ENCODE data around the gene KTI12.
"Not testable (repeated sequence)": the region's sequence is repeated elsewhere in the genome, so short reads cannot be mapped to it uniquely, and the experiment has no call there.

KTI12 gene

DNA sequence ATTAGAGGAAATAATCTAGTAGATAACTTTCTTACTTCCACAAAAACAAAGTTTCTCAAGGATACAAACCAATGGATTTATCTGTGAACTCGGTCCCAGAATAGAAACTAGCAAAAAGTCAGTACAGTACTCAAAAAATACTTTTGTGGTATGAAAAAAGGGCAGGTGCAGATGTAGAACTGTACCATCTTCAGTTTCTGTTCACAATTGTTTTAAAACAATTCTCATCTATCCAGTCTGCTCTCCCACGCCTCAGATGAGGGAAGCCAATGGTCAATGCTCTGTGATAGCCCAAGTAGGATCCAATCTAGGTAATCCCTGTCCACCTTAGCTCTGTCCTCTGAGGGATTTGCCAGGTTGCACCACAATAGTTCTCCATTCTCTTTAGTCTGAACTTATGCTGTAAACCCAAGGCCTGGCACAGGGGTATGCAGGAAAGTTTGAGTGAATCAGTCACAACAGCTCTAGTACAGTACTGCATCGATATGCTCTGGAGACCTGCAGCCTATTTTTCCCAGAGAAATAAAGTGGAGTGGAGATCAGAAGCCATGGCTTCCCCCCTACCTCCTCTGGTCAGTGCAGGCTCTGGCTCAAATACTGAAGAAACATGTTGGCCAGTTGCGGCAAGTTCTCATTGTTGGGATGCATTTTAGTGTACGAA lies 1.4 kb downstream of the KTI12 start:
- peak overlapping the region; percentile 88 for H3K4me3 ChIP-seq (ENCODE audit: low read depth, low read length)
- no peaks in the 10 kb centered on the region for H3K4me1 ChIP-seq (ENCODE audit: control insufficient read depth, insufficient read depth, low read length)
- peak overlapping the region; percentile 58; the same call in 1 of the 2 replicates for H3K27ac ChIP-seq (ENCODE audit: extremely low read depth, low read depth, low read length)
- peak; percentile 85 for TF ChIP-seq ZBTB17 (tag by site-specific recombination; IDR thresholded peaks at IDR 0.05)
- no peak for TF ChIP-seq ZNF776 (tag by site-specific recombination; IDR thresholded peaks at IDR 0.05; ENCODE audit: borderline replicate concordance)
- TF ChIP-seq ZNF10 (tag by site-specific recombination; IDR thresholded peaks at IDR 0.05), result no peak
- CTCF ChIA-PET, result no interaction called here
- H3K9me3 ChIP-seq (ENCODE audit: control insufficient read depth, insufficient read depth, low read depth, low read length), result no peaks in the 10 kb centered on the region
- H3K36me3 ChIP-seq (ENCODE audit: control insufficient read depth in 2 of 2, insufficient read depth in 1 of 2, low read length in 2 of 2), result peaks cover 0 to 20% of the 10 kb centered on the region in 2 experiments; a peak in 2 of 3 replicates
- POLR2A ChIA-PET, result interaction anchor here (3.3 kb wide), 1 partner anchor 23 kb away, joined by 30 read pairs; the partner anchor contains the start of genes BTF3L4 and TXNDC12

DNA sequence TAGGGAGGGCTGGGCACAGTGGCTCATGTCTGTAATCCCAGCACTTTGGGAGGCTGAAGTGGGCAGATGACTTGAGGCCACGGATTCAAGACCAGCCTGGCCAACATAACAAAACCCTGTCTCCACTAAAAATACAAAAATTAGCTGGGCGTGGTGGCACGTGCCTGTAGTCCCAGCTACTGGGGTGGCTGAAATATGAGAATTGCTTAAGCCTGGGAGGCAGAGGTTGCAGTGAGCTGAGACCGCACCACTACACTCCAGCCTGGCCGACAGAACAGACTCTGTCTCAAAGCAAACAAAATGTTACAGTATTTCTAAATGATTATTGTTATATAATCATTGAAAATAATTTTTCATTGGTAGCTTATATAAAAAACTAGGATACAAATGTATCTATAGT lies 4.8 kb downstream of the KTI12 start:
- TF ChIP-seq ZNF600 (tag by site-specific recombination; IDR thresholded peaks at IDR 0.05) (0 out of 2 replicates have a peak, but pooled peaks have one; percentile 11), OSR2 (tag by site-specific recombination; IDR thresholded peaks at IDR 0.05) (peak; percentile 88)
- TF ChIP-seq, protein P1, sequence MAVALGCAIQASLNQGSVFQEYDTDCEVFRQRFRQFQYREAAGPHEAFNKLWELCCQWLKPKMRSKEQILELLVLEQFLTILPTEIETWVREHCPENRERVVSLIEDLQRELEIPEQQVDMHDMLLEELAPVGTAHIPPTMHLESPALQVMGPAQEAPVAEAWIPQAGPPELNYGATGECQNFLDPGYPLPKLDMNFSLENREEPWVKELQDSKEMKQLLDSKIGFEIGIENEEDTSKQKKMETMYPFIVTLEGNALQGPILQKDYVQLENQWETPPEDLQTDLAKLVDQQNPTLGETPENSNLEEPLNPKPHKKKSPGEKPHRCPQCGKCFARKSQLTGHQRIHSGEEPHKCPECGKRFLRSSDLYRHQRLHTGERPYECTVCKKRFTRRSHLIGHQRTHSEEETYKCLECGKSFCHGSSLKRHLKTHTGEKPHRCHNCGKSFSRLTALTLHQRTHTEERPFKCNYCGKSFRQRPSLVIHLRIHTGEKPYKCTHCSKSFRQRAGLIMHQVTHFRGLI (tag by site-specific recombination; IDR thresholded peaks at IDR 0.05), result peak; percentile 66; the same call in 1 of the 2 replicates
- H3K36me3 ChIP-seq (ENCODE audit: control insufficient read depth in 2 of 2, insufficient read depth in 1 of 2, low read length in 2 of 2), result peaks cover 12 to 43% of the 10 kb centered on the region in 2 experiments; a peak in 2 of 3 replicates
- not testable (repeated sequence) for H3K27ac ChIP-seq (ENCODE audit: extremely low read depth, low read depth, low read length); H3K4me1 ChIP-seq (ENCODE audit: control insufficient read depth, insufficient read depth, low read length); H3K4me3 ChIP-seq (ENCODE audit: low read depth, low read length); H3K9me3 ChIP-seq (ENCODE audit: control insufficient read depth, insufficient read depth, low read depth, low read length)
- ChIA-PET POLR2A (interaction anchor here (1.2 kb wide), 1 partner anchor 28 kb away, joined by 3 read pairs; the partner anchor contains the start of gene BTF3L4), CTCF (interaction anchor here (0.5 kb wide), 1 partner anchor 395 kb away, joined by 3 read pairs; no protein-coding TSS in a partner anchor)

DNA sequence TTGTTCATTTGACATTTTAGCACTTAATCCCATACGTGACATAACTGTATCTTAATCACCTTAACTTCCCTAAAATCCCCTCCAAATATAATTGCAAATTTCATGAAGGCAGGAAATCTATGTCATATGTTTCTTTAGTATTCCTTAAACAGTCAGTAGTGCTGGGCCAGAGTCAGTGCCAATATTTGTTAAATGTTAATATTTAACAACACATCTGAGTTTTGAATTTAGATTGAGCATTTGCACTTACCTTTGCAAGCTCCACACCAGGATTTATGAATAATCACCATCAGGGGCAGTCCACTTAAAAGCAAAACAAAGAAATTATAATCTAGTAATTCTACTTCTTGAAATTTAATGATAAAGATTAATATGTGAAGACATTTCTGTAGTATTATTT lies 5.3 kb downstream of the KTI12 start:
- ChIA-PET CTCF (no interaction called here), POLR2A (no interaction called here)
- Histone ChIP-seq H3K4me1 (ENCODE audit: control insufficient read depth, insufficient read depth, low read length) (no peaks in the 10 kb centered on the region), H3K9me3 (ENCODE audit: control insufficient read depth, insufficient read depth, low read depth, low read length) (no peaks in the 10 kb centered on the region), H3K36me3 (ENCODE audit: control insufficient read depth in 2 of 2, insufficient read depth in 1 of 2, low read length in 2 of 2) (peaks cover 15 to 47% of the 10 kb centered on the region in 2 experiments), H3K27ac (ENCODE audit: extremely low read depth, low read depth, low read length) (no peak overlapping the region), H3K4me3 (ENCODE audit: low read depth, low read length) (no peak overlapping the region)
- TF ChIP-seq, protein P2, sequence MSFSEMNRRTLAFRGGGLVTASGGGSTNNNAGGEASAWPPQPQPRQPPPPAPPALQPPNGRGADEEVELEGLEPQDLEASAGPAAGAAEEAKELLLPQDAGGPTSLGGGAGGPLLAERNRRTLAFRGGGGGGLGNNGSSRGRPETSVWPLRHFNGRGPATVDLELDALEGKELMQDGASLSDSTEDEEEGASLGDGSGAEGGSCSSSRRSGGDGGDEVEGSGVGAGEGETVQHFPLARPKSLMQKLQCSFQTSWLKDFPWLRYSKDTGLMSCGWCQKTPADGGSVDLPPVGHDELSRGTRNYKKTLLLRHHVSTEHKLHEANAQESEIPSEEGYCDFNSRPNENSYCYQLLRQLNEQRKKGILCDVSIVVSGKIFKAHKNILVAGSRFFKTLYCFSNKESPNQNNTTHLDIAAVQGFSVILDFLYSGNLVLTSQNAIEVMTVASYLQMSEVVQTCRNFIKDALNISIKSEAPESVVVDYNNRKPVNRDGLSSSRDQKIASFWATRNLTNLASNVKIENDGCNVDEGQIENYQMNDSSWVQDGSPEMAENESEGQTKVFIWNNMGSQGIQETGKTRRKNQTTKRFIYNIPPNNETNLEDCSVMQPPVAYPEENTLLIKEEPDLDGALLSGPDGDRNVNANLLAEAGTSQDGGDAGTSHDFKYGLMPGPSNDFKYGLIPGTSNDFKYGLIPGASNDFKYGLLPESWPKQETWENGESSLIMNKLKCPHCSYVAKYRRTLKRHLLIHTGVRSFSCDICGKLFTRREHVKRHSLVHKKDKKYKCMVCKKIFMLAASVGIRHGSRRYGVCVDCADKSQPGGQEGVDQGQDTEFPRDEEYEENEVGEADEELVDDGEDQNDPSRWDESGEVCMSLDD (tag by site-specific recombination; IDR thresholded peaks at IDR 0.05), result no peak
- TF ChIP-seq ZNF2 (tag by site-specific recombination; IDR thresholded peaks at IDR 0.05), result no peak
- TF ChIP-seq, protein P3, sequence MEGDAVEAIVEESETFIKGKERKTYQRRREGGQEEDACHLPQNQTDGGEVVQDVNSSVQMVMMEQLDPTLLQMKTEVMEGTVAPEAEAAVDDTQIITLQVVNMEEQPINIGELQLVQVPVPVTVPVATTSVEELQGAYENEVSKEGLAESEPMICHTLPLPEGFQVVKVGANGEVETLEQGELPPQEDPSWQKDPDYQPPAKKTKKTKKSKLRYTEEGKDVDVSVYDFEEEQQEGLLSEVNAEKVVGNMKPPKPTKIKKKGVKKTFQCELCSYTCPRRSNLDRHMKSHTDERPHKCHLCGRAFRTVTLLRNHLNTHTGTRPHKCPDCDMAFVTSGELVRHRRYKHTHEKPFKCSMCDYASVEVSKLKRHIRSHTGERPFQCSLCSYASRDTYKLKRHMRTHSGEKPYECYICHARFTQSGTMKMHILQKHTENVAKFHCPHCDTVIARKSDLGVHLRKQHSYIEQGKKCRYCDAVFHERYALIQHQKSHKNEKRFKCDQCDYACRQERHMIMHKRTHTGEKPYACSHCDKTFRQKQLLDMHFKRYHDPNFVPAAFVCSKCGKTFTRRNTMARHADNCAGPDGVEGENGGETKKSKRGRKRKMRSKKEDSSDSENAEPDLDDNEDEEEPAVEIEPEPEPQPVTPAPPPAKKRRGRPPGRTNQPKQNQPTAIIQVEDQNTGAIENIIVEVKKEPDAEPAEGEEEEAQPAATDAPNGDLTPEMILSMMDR (tag by site-specific recombination; IDR thresholded peaks at IDR 0.05), result no peak
- no peak for TF ChIP-seq ZNF624 (tag by site-specific recombination; IDR thresholded peaks at IDR 0.05)
- no peak for TF ChIP-seq ZNF394 (tag by site-specific recombination; IDR thresholded peaks at IDR 0.05; ENCODE audit: borderline replicate concordance)
- TF ChIP-seq ZNF561 (tag by site-specific recombination; IDR thresholded peaks at IDR 0.05; ENCODE audit: borderline replicate concordance), result no peak
- TF ChIP-seq ZNF146 (tag by site-specific recombination; IDR thresholded peaks at IDR 0.05), result no peak
- no peak for TF ChIP-seq ZNF76 (tag by site-specific recombination; IDR thresholded peaks at IDR 0.05; ENCODE audit: borderline replicate concordance, low read depth)
- TF ChIP-seq, protein P4, sequence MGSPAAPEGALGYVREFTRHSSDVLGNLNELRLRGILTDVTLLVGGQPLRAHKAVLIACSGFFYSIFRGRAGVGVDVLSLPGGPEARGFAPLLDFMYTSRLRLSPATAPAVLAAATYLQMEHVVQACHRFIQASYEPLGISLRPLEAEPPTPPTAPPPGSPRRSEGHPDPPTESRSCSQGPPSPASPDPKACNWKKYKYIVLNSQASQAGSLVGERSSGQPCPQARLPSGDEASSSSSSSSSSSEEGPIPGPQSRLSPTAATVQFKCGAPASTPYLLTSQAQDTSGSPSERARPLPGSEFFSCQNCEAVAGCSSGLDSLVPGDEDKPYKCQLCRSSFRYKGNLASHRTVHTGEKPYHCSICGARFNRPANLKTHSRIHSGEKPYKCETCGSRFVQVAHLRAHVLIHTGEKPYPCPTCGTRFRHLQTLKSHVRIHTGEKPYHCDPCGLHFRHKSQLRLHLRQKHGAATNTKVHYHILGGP (tag by site-specific recombination; IDR thresholded peaks at IDR 0.05), result no peak
- no peak for TF ChIP-seq YY2 (tag by site-specific recombination; IDR thresholded peaks at IDR 0.05)
- TF ChIP-seq ZNF664 (tag by site-specific recombination; IDR thresholded peaks at IDR 0.05), result no peak
